Lung (tissue), 12 donors: ENCODE measurements around the gene KIF26B. TPM values are rescaled to one million over a fixed set of nuclear protein-coding genes. Genes with fewer than 3 reads are reported as not detected.
"Not testable (repeated sequence)": the region's sequence is repeated elsewhere in the genome, so short reads cannot be mapped to it uniquely, and the experiment has no call there.

ENCODE experiments used
- ATAC-seq: fragments of 200-7000 bp; cut with Tn5 transposase; one replicate; pipeline ENCODE4 v1.9.1; 2020; ENCODE audit warnings: moderate number of reproducible peaks; ENCODE audit not compliant: insufficient read depth, low FRiP score
- DNase-seq, 3 donors: peaks; one replicate each; pipeline ENCODE4 v3.0.0-alpha.2; 2013 to 2017
- H3K27ac ChIP-seq, 2 donors: one replicate each; pipeline ENCODE4 v1.5.1; 2013; ENCODE audit warnings: mild to moderate bottlenecking in 2 of 2, moderate library complexity in 2 of 2, control low read depth in 1 of 2, inconsistent platforms in 1 of 2, low read depth in 1 of 2, low read length in 1 of 2
- H3K27me3 ChIP-seq, 3 donors: one replicate each; pipeline ENCODE4 v1.5.1; 2013; ENCODE audit warnings: low read length in 2 of 3; ENCODE audit not compliant: control insufficient read depth in 3 of 3, insufficient read depth in 3 of 3
- H3K36me3 ChIP-seq, 4 donors: one replicate each; pipeline ENCODE4 v1.5.1; 2013; ENCODE audit warnings: low read length in 4 of 4, mild to moderate bottlenecking in 1 of 4, moderate library complexity in 1 of 4; ENCODE audit not compliant: control insufficient read depth in 4 of 4, insufficient read depth in 4 of 4
- H3K4me1 ChIP-seq, 5 donors: one replicate each; pipeline ENCODE4 v1.5.1; 2013; ENCODE audit warnings: low read length in 5 of 5, mild to moderate bottlenecking in 2 of 5, moderate library complexity in 1 of 5; ENCODE audit not compliant: control insufficient read depth in 5 of 5, insufficient read depth in 5 of 5
- H3K4me3 ChIP-seq: one replicate; pipeline ENCODE4 v1.5.1; 2013; ENCODE audit warnings: mild to moderate bottlenecking, control low read depth, moderate library complexity
- H3K9ac ChIP-seq, 2 donors: one replicate each; pipeline ENCODE4 v1.5.1; 2013; ENCODE audit warnings: low read length in 2 of 2, control low read depth in 1 of 2; ENCODE audit not compliant: insufficient read depth in 1 of 2
- H3K9me3 ChIP-seq, 4 donors: one replicate each; pipeline ENCODE4 v1.5.1; 2013; ENCODE audit warnings: low read length in 3 of 4, mild to moderate bottlenecking in 1 of 4, moderate library complexity in 1 of 4; ENCODE audit not compliant: control insufficient read depth in 4 of 4, insufficient read depth in 3 of 4
- CTCF ChIP-seq: IDR thresholded peaks from 2 replicates; pipeline ENCODE4 v1.5.1; 2012; ENCODE audit warnings: mild to moderate bottlenecking; ENCODE audit errors: control extremely low read depth, extremely low read depth
- WGBS, 2 donors: extraction: QIAGEN DNeasy Blood & Tissue Kit; methylation state at CpG; one replicate each; pipeline ENCODE4 v1.1.7; 2013; 5-methylcytosine and 5-hydroxymethylcytosine counted together
- polyA plus RNA-seq, 2 donors: library from polyadenylated mRNA; stranded (reverse); fragments of 200-250 nt; gene quantifications; one replicate each; pipeline ENCODE4 v1.2.1, GENCODE V29; 2013
- total RNA-seq, 2 donors: library from RNA; depleted of rRNA in 1 of 2; stranded (reverse); fragments of >200 nt in 1 of 2; gene quantifications; one replicate each; pipeline ENCODE4 v1.2.1, GENCODE V29; 2014 to 2021
- donor health status: control.
- donor health status: control.
- donor health status: Bipolar disorder and iron deficiency.
- donor health status: healthy.
- donor health status: DM: yes; HTN: yes; CAD: no.

KIF26B gene
- total and polyA plus RNA-seq, 4 donors: 0.61 to 6.7 (median 2.2) TPM

GRCh38 chr1:245397771-245398170 is 243.0 kb downstream of the KIF26B start:
- Histone ChIP-seq H3K9ac (no peak overlapping the region), H3K4me1 (peaks cover 0 to 8% (median 0%) of the 10 kb centered on the region in 5 donors), H3K9me3 (no peaks in the 10 kb centered on the region), H3K36me3 (no peaks in the 10 kb centered on the region), H3K4me3 (no peak overlapping the region), H3K27ac (no peak overlapping the region), H3K27me3 (no peaks in the 10 kb centered on the region)
- no peak for TF ChIP-seq CTCF
- DNase-seq: no peak
- 64 to 73% methylated on average over 3 of the region's 3 CpGs for WGBS, 2 donors
- no peak for ATAC-seq

DNA sequence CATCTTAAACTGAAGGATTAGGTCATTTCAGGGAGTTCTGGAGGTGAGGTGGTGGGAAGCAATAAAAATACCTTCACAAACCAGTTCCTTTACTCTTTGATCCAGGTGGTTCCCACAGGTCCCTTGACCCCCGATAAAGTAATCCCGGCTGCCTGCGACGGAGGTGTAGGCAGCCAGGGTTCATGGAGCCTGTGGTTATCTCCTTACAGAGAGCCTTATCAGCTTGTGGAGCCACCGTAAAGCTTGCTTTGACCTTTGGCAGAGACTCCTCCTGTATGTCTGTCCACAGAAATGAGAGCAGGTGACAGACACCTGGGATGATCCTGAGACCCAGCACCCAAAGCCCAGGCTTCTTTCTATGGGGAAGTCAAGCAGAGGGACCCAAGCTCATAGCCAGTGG is 243.4 kb downstream of the KIF26B start:
- TF ChIP-seq CTCF: no peak
- Histone ChIP-seq H3K4me3 (no peak overlapping the region), H3K4me1 (peaks cover 0 to 8% (median 0%) of the 10 kb centered on the region in 5 donors), H3K27me3 (no peaks in the 10 kb centered on the region), H3K27ac (no peak overlapping the region), H3K9ac (no peak overlapping the region), H3K36me3 (no peaks in the 10 kb centered on the region), H3K9me3 (no peaks in the 10 kb centered on the region)
- no peak for ATAC-seq
- 84 to 93% methylated on average over 5 of the region's 5 CpGs for WGBS, 2 donors
- no peak for DNase-seq

DNA sequence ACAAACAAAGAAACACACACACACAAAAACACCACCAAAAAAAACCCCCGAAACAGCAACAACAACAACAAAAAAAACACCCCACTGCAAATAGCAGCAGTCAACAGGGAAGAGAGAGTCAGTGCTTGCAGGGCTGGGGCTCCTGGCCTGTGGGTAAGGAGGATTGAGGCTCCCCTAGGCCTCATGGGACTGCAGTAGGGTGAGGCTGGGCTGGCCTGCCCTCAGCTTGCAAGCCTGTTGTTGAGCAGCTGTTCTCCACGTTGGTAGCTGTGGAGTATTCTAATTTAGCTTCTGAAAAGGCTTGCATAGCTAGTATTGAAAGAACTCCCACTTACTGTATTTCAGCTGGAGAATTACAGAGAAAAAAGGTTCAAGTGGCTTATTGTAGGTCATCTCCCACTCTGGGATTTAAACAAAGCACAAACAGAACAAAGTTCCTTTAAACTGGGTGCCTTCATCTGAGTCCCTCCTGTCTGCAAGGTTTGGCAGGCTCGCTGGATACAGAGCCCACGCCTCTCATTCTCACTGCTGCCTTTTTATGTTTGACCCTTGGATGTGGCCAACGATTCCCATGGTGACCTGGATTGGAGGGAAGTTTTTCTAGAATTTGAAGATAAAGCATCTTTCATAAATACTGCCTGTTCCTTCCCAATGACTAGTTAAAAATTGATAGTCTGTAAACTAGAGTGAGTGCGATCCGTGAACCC is 247.2 kb downstream of the KIF26B start:
- no peaks in the 10 kb centered on the region for H3K27me3 ChIP-seq
- no peak overlapping the region for H3K4me3 ChIP-seq
- no peaks in the 10 kb centered on the region for H3K36me3 ChIP-seq
- ATAC-seq (no peak), DNase-seq (no peak)
- WGBS, 2 donors: 85 to 88% methylated on average over 7 of the region's 7 CpGs
- no peak for TF ChIP-seq CTCF
- no peaks in the 10 kb centered on the region for H3K4me1 ChIP-seq
- H3K27ac ChIP-seq: no peak overlapping the region
- no peak overlapping the region for H3K9ac ChIP-seq
- no peaks in the 10 kb centered on the region for H3K9me3 ChIP-seq

- WGBS, 2 donors: 94 to 96% methylated on average over 4 of the region's 4 CpGs
- not testable (repeated sequence) for H3K27me3 ChIP-seq, DNase-seq, H3K4me1 ChIP-seq, ATAC-seq, H3K4me3 ChIP-seq, H3K9ac ChIP-seq, H3K9me3 ChIP-seq, H3K27ac ChIP-seq, H3K36me3 ChIP-seq
Measured at GRCh38 chr1:245402998-245403397, 248.2 kb downstream of the KIF26B start.
